Fibroblast of skin of left biceps (primary cell): ENCODE results near the gene ZIC4.

Experiments
- DNase-seq, 2 experiments: peaks; one replicate each; pipeline ENCODE4 v3.0.0-alpha.2; 2013; ENCODE audit warnings: low read depth in 2 of 2

The ZIC4 gene

GRCh38 chr3:147390589-147391569, 15.5 kb downstream of the ZIC4 start:
- DNase-seq = no peak

GRCh38 chr3:147389717-147390116, 16.6 kb downstream of the ZIC4 start:
- no peak for DNase-seq

GRCh38 chr3:147388700-147389580, 17.4 kb downstream of the ZIC4 start:
- no peak for DNase-seq

GRCh38 chr3:147387885-147388699, 18.3 kb downstream of the ZIC4 start:
- no peak for DNase-seq

- no peak for DNase-seq
These were observed 19.0 kb downstream of the ZIC4 start for GRCh38 chr3:147387291-147387884.

- no peak for DNase-seq
These were observed 21.0 kb downstream of the ZIC4 start for GRCh38 chr3:147385059-147386012.

- DNase-seq = no peak
These were observed 21.9 kb downstream of the ZIC4 start for GRCh38 chr3:147384210-147385058.

GRCh38 chr3:147383617-147384016, 22.7 kb downstream of the ZIC4 start:
- DNase-seq = no peak

GRCh38 chr3:147381596-147381995, 24.7 kb downstream of the ZIC4 start:
- no peak for DNase-seq

- DNase-seq = no peak
These were observed 25.4 kb downstream of the ZIC4 start for GRCh38 chr3:147380977-147381376.

- DNase-seq = no peak
These were observed 25.9 kb downstream of the ZIC4 start for GRCh38 chr3:147380387-147380951.

GRCh38 chr3:147379651-147380050, 26.7 kb downstream of the ZIC4 start:
- no peak for DNase-seq

GRCh38 chr3:147377412-147378367, 28.7 kb downstream of the ZIC4 start:
- DNase-seq = no peak

GRCh38 chr3:147373301-147373700, 33.0 kb downstream of the ZIC4 start:
- no peak for DNase-seq

GRCh38 chr3:147372525-147373027, 33.8 kb downstream of the ZIC4 start:
- no peak for DNase-seq

- no peak for DNase-seq
These were observed 34.5 kb downstream of the ZIC4 start for GRCh38 chr3:147371771-147372340.

GRCh38 chr3:147371140-147371539, 35.2 kb downstream of the ZIC4 start:
- DNase-seq = no peak
